Breast epithelium (tissue), 4 donors: ENCODE measurements around the gene CABCOCO1. TPM values are rescaled to one million over a fixed set of nuclear protein-coding genes. Genes with fewer than 3 reads are reported as not detected.

Experiments used
- DNase-seq, 2 donors: peaks; one replicate each; pipeline ENCODE4 v3.0.0-alpha.2; 2019; ENCODE audit warnings: low spot score in 2 of 2
- H3K27ac ChIP-seq, 2 donors: fragments of 200-600 bp; sonication (generic) in 1 of 2; one replicate each; pipeline ENCODE4 v1.5.1; 2016 to 2019; ENCODE audit warnings: mild to moderate bottlenecking in 1 of 2
- H3K27me3 ChIP-seq, 2 donors: fragments of 200-600 bp; sonication (generic) in 1 of 2; one replicate each; pipeline versions ENCODE4 v1.5.1 to v1.6.0; 2017 to 2019; ENCODE audit warnings: control low read depth in 1 of 2, mild to moderate bottlenecking in 1 of 2
- H3K36me3 ChIP-seq: fragments of 200-600 bp; one replicate; pipeline ENCODE4 v1.5.1; 2019
- H3K4me1 ChIP-seq, 2 donors: fragments of 200-600 bp; sonication (generic); one replicate each; pipeline ENCODE4 v1.5.1; 2016 to 2019; ENCODE audit warnings: control low read depth in 1 of 2
- H3K4me3 ChIP-seq, 3 donors: fragments of 200-600 bp; sonication (generic); 1 replicate in 2 of 3; 2 replicates in 1 of 3; pipeline ENCODE4 v1.5.1; 2016 to 2019; ENCODE audit warnings: mild to moderate bottlenecking in 3 of 3, moderate library complexity in 2 of 3
- H3K9me3 ChIP-seq, 2 donors: fragments of 200-600 bp; sonication (generic) in 1 of 2; one replicate each; pipeline ENCODE4 v1.5.1; 2016 to 2019; ENCODE audit warnings: control low read depth in 1 of 2
- CTCF ChIP-seq, 3 donors: fragments of 450-650 bp; IDR thresholded peaks; one replicate each; pipeline ENCODE4 v1.5.1; 2016 to 2017; ENCODE audit warnings: antibody characterized with exemption in 3 of 3, mild to moderate bottlenecking in 3 of 3, moderate library complexity in 3 of 3
- POLR2A ChIP-seq: fragments of 450-650 bp; IDR thresholded peaks from one replicate; pipeline ENCODE4 v1.6.1; 2016; ENCODE audit warnings: antibody characterized with exemption, mild to moderate bottlenecking, moderate library complexity
- POLR2AphosphoS5 ChIP-seq, 3 donors: sonication (generic); formaldehyde crosslinking; IDR thresholded peaks; one replicate each; pipeline ENCODE4 v1.6.1; 2017; ENCODE audit warnings: antibody characterized with exemption in 3 of 3
- intact Hi-C: fragments of 100-400 bp; cut with DNase I; formaldehyde crosslinking; loops from one replicate; pipeline ENCODE4 v1.15.1; 2023; ENCODE audit warnings: low total_unique reads
- total RNA-seq, 3 donors: library from RNA; depleted of rRNA; stranded (reverse); fragments of >200 nt; gene quantifications; one replicate each; pipeline ENCODE4 v1.1.0, GENCODE V29; 2016

The CABCOCO1 gene
- total RNA-seq, 3 donors from 2014 or later, result 0.16 to 1.3 (median 1.2) TPM

GRCh38 chr10:61781969-61782403, 119.3 kb downstream of the CABCOCO1 start:
- Histone ChIP-seq H3K4me1 (no peaks in the 10 kb centered on the region), H3K4me3 (no peak overlapping the region), H3K27ac (no peak overlapping the region), H3K9me3 (no peaks in the 10 kb centered on the region), H3K27me3 (no peaks in the 10 kb centered on the region), H3K36me3 (no peaks in the 10 kb centered on the region)
- DNase-seq, result no peak
- no peak for TF ChIP-seq CTCF (IDR thresholded peaks at IDR 0.05)
- TF ChIP-seq POLR2AphosphoS5 (IDR thresholded peaks at IDR 0.05), result no peak
- no peak for TF ChIP-seq POLR2A
- intact Hi-C loops, result no loop called here

GRCh38 chr10:61784354-61785133, 121.8 kb downstream of the CABCOCO1 start:
- no peaks in the 10 kb centered on the region for H3K27me3 ChIP-seq
- DNase-seq, result no peak
- H3K27ac ChIP-seq, result no peak overlapping the region
- no peaks in the 10 kb centered on the region for H3K4me1 ChIP-seq
- H3K36me3 ChIP-seq, result no peaks in the 10 kb centered on the region
- intact Hi-C loops, result no loop called here
- no peak overlapping the region for H3K4me3 ChIP-seq
- no peaks in the 10 kb centered on the region for H3K9me3 ChIP-seq
- TF ChIP-seq POLR2A, result no peak
- no peak for TF ChIP-seq POLR2AphosphoS5 (IDR thresholded peaks at IDR 0.05)
- no peak for TF ChIP-seq CTCF (IDR thresholded peaks at IDR 0.05)

GRCh38 chr10:61785473-61786105, 122.9 kb downstream of the CABCOCO1 start:
- TF ChIP-seq POLR2AphosphoS5 (IDR thresholded peaks at IDR 0.05) (no peak), POLR2A (no peak), CTCF (IDR thresholded peaks at IDR 0.05) (no peak)
- H3K27ac ChIP-seq, result peak overlapping the region in 1 of 2 donors; percentile 33
- H3K36me3 ChIP-seq, result no peaks in the 10 kb centered on the region
- H3K4me1 ChIP-seq, result no peaks in the 10 kb centered on the region
- no peak overlapping the region for H3K4me3 ChIP-seq
- no peaks in the 10 kb centered on the region for H3K9me3 ChIP-seq
- intact Hi-C loops, result no loop called here
- H3K27me3 ChIP-seq, result no peaks in the 10 kb centered on the region
- no peak for DNase-seq

GRCh38 chr10:61786728-61787127, 124.0 kb downstream of the CABCOCO1 start:
- intact Hi-C loops, result no loop called here
- H3K36me3 ChIP-seq, result no peaks in the 10 kb centered on the region
- H3K27ac ChIP-seq, result peak overlapping the region; percentile 11 to 33
- no peaks in the 10 kb centered on the region for H3K27me3 ChIP-seq
- no peaks in the 10 kb centered on the region for H3K9me3 ChIP-seq
- no peaks in the 10 kb centered on the region for H3K4me1 ChIP-seq
- peak overlapping the region in 1 of 3 donors; percentile 21 for H3K4me3 ChIP-seq
- no peak for TF ChIP-seq POLR2AphosphoS5 (IDR thresholded peaks at IDR 0.05)
- TF ChIP-seq CTCF (IDR thresholded peaks at IDR 0.05), result no peak
- TF ChIP-seq POLR2A, result no peak
- no peak for DNase-seq

GRCh38 chr10:61787170-61787569, 124.4 kb downstream of the CABCOCO1 start:
- peak overlapping the region; percentile 11 to 33 for H3K27ac ChIP-seq
- no peaks in the 10 kb centered on the region for H3K9me3 ChIP-seq
- no peaks in the 10 kb centered on the region for H3K27me3 ChIP-seq
- H3K4me1 ChIP-seq, result no peaks in the 10 kb centered on the region
- no peaks in the 10 kb centered on the region for H3K36me3 ChIP-seq
- no peak for DNase-seq
- H3K4me3 ChIP-seq, result peak overlapping the region in 1 of 3 donors; percentile 21
- no peak for TF ChIP-seq CTCF (IDR thresholded peaks at IDR 0.05)
- no peak for TF ChIP-seq POLR2AphosphoS5 (IDR thresholded peaks at IDR 0.05)
- no peak for TF ChIP-seq POLR2A
- intact Hi-C loops, result no loop called here
